ENCODE data around the gene MANEAL.

MANEAL gene

GRCh38 chr1:37792943-37793686, 532 bp upstream of the MANEAL start:
- no peak for DNase-seq

- no peak for DNase-seq
Measured at GRCh38 chr1:37794372-37795339, 1.0 kb downstream of the MANEAL start.

GRCh38 chr1:37795340-37796125, 1.9 kb downstream of the MANEAL start:
- peak in 4 of 6 experiments; percentile 10 to 47 (median 21) for DNase-seq

DNA sequence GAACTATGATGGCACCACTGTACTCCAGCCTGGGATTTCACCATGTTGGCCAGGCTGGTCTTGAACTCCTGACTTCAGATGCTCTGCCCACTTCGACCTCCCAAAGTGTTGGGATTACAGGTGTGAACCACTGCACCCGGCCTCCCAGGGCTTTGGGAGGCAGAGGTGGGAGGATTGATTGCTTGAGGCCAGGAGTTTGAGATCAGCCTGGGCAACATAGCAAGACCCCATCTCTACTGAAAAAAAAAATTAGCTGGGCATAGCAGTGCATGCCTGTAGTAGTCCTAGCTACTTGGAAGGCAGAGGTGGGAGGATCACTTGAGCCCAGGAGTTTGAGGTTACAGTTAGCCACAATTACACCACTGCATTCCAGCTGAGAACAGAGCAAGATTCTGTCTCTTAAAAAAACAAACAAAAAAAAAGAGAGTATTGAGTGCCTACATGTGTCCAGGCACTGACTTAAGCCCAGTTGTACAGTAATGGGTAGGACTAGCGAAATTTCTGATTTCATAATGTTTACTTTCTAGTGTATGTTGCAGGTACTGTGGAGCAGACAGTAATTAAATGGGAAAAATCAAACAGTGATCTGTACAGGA, 4.2 kb downstream of the MANEAL start:
- no peak for DNase-seq

- DNase-seq: no peak
Measured at GRCh38 chr1:37802439-37802838, 8.8 kb downstream of the MANEAL start.

DNA sequence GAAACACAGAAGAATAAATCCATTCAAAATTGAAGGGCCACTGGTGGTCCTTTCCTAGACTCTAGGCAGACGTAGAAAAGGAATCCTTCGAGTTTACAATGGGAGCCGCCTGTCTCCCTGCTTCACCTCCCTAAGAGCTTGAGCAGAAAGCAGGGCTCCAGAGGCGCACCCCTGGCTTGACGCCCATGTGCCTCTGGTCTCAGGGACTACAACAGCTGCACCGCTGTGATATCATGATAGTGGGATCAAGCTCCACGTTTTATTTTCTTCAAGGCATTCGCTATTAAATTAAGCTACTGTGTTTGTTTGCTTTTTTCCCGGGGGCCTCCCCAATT, 13.5 kb downstream of the MANEAL start:
- no peak for DNase-seq

- DNase-seq: peak; percentile 74 to 87 (median 84)
Measured at GRCh38 chr1:37807555-37808368, 14.1 kb downstream of the MANEAL start, which contains the start of the genes C1orf122 and YRDC. TSS of gene C1orf122 (plus strand) at chr1:37807790. CDS start at chr1:37808405, 615 bp downstream. TSS of gene YRDC (minus strand) at chr1:37808208. CDS start at chr1:37808180, 28 bp downstream.

DNA sequence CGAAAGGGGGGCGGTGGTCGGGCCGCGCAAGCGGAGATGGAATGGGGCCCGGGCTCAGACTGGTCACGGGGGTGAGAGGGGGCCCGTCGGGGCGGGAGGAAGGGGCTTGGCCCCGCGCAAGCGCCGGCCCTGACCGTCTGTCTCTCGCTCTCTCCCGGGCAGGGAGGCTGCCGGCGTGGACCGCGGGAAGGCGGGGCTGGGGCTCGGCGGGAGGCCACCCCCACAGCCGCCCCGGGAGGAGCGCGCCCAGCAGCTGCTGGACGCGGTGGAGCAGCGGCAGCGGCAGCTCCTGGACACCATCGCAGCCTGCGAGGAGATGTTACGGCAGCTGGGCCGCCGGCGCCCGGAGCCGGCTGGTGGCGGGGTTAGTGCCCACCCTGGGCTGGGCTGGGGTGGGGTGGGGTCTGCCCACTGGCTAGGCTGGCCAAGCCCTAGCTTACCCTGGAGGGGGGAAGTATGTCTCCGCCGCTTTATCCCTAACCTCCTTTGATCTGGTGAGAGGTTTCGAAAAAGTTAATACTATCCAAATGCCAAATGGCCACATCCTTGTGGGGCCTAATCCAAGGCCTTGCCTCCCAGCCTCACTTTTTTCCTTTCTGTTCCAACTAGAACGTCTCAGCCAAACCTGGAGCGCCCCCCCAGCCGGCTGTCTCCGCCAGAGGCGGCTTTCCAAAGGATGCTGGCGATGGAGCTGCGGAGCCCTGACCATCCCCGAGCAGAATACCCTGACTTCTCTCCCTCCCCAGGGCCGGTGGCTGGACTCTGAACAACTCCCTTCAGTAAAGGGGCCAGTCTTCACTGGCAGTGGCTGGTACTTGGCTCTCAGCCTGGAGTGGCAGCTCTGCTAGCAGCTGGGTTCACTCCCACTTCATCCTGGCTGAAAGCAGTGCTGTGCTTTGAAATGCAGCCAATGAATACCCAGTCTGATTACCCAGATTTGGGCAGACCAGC, 15.0 kb downstream of the MANEAL start:
- peak in 2 of 6 experiments; percentile 41 to 63 for DNase-seq

DNA sequence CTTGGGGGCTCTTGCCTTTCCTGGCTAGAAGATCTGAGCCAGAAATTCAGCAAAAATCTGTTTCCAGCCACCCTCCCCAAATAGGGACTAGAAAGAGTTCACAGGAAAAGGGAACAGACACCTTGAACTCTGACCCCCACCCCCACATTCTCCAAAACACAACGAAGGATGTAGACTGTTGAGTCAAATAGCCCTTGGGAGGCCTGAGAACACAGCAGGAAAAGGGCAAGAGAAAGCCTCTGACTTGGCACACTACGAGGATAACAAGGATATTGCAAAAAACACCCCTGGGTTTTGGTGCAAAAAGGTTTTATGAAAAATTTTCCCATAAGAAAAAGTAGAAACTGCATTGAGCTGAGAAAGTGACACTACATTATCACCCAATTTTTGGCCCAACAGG, 16.3 kb downstream of the MANEAL start:
- DNase-seq: no peak

DNA sequence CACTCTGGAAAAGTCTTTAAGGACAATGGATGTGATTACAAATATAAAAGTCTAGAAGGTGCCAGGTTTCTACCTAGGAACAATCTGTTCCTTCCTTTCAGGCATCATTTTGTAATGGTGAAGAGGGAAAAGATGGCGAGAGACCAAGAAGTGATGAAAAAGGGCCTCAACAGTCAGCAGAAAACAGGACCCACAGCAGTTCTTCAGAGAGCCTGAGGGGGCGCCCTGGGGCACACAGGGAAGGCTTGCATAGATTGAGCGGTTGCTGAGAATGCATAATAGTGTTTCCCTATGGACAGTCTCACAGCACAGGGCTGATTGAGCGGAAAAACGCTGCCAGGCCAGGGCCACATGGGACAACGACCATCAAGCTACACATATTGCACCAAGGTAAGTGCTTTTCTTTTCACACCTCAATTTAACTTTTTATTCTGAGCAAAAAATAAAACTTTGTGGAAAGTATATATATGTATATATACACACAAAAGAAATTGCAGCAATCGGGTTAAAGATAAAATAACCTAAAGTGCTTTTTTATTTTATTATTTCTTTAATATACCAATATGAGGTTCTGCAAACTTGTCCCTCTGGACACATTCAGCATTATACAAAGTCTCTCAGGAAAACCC, 17.5 kb downstream of the MANEAL start:
- peak; percentile 19 to 51 (median 37) for DNase-seq

- DNase-seq: no peak
Measured at GRCh38 chr1:37813529-37814145, 20.0 kb downstream of the MANEAL start.

- no peak for DNase-seq
Measured at GRCh38 chr1:37814252-37814651, 20.6 kb downstream of the MANEAL start.

DNA sequence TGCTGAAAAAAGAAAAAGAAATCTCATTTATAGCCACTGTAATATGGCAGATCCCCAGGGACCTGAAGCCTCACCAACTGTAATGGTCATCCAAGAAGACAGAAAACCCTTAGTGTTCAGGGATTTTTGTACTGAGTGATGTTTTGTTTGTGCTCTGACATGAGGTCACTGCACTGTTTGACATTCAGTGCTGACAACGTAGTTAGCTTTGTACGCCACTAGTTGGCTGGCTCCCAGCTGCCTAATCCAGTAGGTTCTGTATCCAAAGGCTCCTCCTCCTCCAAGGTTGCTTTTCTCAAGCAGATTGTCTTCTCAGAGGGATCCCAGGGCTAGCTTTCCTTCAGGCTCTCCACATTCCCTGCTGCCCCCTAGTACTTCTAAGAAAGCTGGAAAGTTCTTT, 23.8 kb downstream of the MANEAL start:
- no peak for DNase-seq

DNA sequence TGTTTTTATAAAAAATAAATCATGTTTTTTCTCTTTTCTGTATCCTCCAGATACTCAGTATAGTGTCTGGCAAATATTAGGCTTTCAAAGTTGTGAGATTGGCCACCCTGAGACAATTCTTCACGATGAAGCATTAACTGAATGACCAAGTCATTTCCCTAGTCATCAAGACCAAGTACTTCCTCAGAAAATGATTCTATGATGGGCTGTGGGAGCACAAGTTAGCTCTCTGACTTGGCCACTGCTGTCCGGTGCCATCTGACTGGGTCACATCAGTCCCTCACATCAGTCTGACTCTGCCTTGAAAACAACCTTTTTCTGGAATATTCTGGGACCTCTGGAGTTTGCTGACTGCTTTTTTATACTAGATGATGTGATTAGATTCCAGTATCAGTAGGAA, 27.8 kb downstream of the MANEAL start:
- no peak for DNase-seq

- no peak for DNase-seq
Measured at GRCh38 chr1:37822906-37823815, 29.5 kb downstream of the MANEAL start.

GRCh38 chr1:37824001-37824400, 30.4 kb downstream of the MANEAL start:
- no peak for DNase-seq

GRCh38 chr1:37825506-37825905, 31.9 kb downstream of the MANEAL start:
- no peak for DNase-seq

DNA sequence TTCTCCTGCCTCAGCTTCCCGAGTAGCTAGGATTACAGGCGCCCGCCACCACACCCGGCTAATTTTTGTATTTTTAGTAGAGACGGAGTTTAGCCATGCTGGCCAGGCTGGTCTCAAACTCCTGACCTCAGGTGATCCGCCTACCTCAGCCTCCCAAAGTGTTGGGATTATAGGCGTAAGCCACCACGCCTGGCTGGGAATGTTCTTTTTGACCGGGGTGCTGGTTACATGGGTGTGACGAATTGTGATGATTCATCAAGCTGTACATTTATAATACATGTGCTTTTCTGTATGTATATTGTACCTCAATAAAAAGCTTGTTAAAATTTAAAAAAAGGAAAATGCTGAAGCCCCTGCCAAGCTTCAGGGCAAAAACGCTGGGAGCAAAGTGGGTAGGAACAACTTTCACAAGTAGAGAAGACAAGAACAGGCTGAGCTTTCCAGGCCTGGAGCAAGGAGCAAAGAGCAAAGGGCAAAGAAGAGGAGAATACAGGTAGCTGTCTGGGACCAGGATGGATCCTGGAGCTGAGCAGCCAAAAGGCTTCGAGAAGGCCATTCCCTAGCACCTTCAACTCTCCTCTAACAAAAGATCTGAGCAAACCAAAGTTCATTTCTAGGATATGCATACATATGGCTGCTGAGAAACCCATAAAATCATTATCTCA, 34.9 kb downstream of the MANEAL start:
- DNase-seq: no peak

All from stimulated activated naive CD4-positive, alpha-beta T cell (primary cell).